ENCODE data around the gene NCLN. TPM values are rescaled to one million over a fixed set of nuclear protein-coding genes. Genes with fewer than 3 reads are reported as not detected.

NCLN gene
- total RNA-seq, 3 donors from 2014 or later = 52.6 to 103 (median 94.4) TPM

- ATAC-seq (peak; percentile 87), DNase-seq (peak in 2 of 3 donors; percentile 48 to 63)
- peak; percentile 55 for TF ChIP-seq CTCF (IDR thresholded peaks at IDR 0.05)
- Histone ChIP-seq H3K4me1 (ENCODE audit: low read depth) (no peaks in the 10 kb centered on the region), H3K9me3 (no peaks in the 10 kb centered on the region), H3K4me3 (no peak within 1 kb of the TSS), H3K36me3 (ENCODE audit: low read depth) (no peaks in the 10 kb centered on the region)
- intact Hi-C loops (cut with DNase I, micrococcal nuclease) = no loop called here
Observed at GRCh38 chr19:3224346-3225168, 38.8 kb downstream of the NCLN start, which contains the start of gene CELF5. Gene CELF5, plus strand, starts transcription at chr19:3224661. Its CDS starts 79 bp downstream, at chr19:3224740.

GRCh38 chr19:3225169-3225485, 39.4 kb downstream of the NCLN start:
- Histone ChIP-seq H3K4me3 (no peak overlapping the region), H3K9me3 (no peaks in the 10 kb centered on the region), H3K4me1 (ENCODE audit: low read depth) (no peaks in the 10 kb centered on the region), H3K36me3 (ENCODE audit: low read depth) (no peaks in the 10 kb centered on the region)
- ATAC-seq (no peak), DNase-seq (no peak)
- no peak for TF ChIP-seq CTCF (IDR thresholded peaks at IDR 0.05)
- intact Hi-C loops (cut with DNase I, micrococcal nuclease) = no loop called here

GRCh38 chr19:3225677-3226093, 40.0 kb downstream of the NCLN start:
- intact Hi-C loops (cut with DNase I, micrococcal nuclease) = no loop called here
- no peak for DNase-seq

GRCh38 chr19:3227054-3227626, 41.4 kb downstream of the NCLN start:
- Histone ChIP-seq H3K4me1 (ENCODE audit: low read depth) (no peaks in the 10 kb centered on the region), H3K9me3 (no peaks in the 10 kb centered on the region)
- no peak for TF ChIP-seq CTCF (IDR thresholded peaks at IDR 0.05)

More at GRCh38 chr19:3225677-3226093, 40.0 kb downstream of the NCLN start:
- no peak for TF ChIP-seq CTCF (IDR thresholded peaks at IDR 0.05)
- no peak overlapping the region for H3K4me3 ChIP-seq
- no peak for ATAC-seq
- H3K36me3 ChIP-seq (ENCODE audit: low read depth) = no peaks in the 10 kb centered on the region
- H3K4me1 ChIP-seq (ENCODE audit: low read depth) = no peaks in the 10 kb centered on the region
- no peaks in the 10 kb centered on the region for H3K9me3 ChIP-seq

GRCh38 chr19:3229346-3229743, 43.6 kb downstream of the NCLN start:
- no peak for ATAC-seq
- no peak for TF ChIP-seq CTCF (IDR thresholded peaks at IDR 0.05)

More at GRCh38 chr19:3227054-3227626, 41.4 kb downstream of the NCLN start:
- Histone ChIP-seq H3K4me3 (no peak overlapping the region), H3K36me3 (ENCODE audit: low read depth) (no peaks in the 10 kb centered on the region)
- DNase-seq (no peak), ATAC-seq (no peak)
- intact Hi-C loops (cut with DNase I, micrococcal nuclease) = no loop called here

More at GRCh38 chr19:3229346-3229743, 43.6 kb downstream of the NCLN start:
- intact Hi-C loops (cut with DNase I, micrococcal nuclease) = no loop called here
- no peaks in the 10 kb centered on the region for H3K9me3 ChIP-seq
- H3K4me3 ChIP-seq = no peak overlapping the region
- H3K36me3 ChIP-seq (ENCODE audit: low read depth) = no peaks in the 10 kb centered on the region
- H3K4me1 ChIP-seq (ENCODE audit: low read depth) = no peaks in the 10 kb centered on the region
- DNase-seq = no peak

Measured in mucosa of descending colon (tissue), 3 donors.